Measurements from ENCODE around the gene STAP2. TPM values are rescaled to one million over a fixed set of nuclear protein-coding genes. Genes with fewer than 3 reads are reported as not detected.

Gene STAP2
- total and polyA plus RNA-seq, 9 of the 15 experiments (the other 6 are each of a cell fraction or from before 2014, with no cell fraction given), result 1.2 to 9.8 (median 4.5) TPM

DNA sequence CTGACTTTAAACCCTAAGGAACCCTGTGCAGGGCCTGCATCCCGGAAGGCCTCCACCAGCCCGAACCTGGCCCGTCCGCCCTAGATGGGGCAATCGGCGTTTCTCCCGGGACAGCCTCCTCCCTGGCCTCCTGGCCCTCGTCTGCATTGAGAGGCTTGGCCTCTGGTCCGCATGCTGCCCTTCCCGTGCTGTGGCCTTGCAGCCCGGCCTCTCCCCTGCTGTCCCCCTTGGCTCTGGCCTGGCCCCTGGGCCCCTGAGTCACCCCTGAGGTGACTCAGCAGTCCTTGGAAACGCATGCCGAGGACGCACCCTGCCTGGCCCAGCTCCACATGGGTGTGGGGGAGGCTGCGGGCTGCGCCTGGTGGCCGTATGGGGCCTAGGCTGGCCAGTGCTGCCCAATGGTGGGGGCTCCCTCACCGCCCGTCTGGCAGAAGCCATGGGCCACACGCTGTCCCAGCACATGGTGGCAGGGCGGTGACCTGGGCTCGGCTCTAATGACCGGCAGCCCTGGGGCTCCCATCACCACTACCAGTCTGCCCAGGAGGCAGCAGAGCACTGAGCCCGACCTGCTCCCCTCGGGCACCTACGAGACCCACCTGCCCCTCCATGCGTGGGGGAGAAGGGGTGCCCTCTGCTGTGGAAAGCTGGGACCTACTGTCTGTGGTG lies 36.0 kb upstream of the STAP2 start (continued):
- TF ChIP-seq, protein P1, sequence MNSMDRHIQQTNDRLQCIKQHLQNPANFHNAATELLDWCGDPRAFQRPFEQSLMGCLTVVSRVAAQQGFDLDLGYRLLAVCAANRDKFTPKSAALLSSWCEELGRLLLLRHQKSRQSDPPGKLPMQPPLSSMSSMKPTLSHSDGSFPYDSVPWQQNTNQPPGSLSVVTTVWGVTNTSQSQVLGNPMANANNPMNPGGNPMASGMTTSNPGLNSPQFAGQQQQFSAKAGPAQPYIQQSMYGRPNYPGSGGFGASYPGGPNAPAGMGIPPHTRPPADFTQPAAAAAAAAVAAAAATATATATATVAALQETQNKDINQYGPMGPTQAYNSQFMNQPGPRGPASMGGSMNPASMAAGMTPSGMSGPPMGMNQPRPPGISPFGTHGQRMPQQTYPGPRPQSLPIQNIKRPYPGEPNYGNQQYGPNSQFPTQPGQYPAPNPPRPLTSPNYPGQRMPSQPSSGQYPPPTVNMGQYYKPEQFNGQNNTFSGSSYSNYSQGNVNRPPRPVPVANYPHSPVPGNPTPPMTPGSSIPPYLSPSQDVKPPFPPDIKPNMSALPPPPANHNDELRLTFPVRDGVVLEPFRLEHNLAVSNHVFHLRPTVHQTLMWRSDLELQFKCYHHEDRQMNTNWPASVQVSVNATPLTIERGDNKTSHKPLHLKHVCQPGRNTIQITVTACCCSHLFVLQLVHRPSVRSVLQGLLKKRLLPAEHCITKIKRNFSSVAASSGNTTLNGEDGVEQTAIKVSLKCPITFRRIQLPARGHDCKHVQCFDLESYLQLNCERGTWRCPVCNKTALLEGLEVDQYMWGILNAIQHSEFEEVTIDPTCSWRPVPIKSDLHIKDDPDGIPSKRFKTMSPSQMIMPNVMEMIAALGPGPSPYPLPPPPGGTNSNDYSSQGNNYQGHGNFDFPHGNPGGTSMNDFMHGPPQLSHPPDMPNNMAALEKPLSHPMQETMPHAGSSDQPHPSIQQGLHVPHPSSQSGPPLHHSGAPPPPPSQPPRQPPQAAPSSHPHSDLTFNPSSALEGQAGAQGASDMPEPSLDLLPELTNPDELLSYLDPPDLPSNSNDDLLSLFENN (IDR thresholded peaks at IDR 0.05; ENCODE audit: low read depth in 2 of 2, low read length in 2 of 2), result no peak
- TF ChIP-seq CBFA2T3 (IDR thresholded peaks at IDR 0.05), result peak; percentile 70
- no peak for TF ChIP-seq PHB (CRISPR knock-in tag; IDR thresholded peaks at IDR 0.05)
- TF ChIP-seq ZNF124 (CRISPR knock-in tag; IDR thresholded peaks at IDR 0.05), result no peak
- TF ChIP-seq SNIP1 (IDR thresholded peaks at IDR 0.05; ENCODE audit: low read depth), result no peak
- TF ChIP-seq, protein P2, sequence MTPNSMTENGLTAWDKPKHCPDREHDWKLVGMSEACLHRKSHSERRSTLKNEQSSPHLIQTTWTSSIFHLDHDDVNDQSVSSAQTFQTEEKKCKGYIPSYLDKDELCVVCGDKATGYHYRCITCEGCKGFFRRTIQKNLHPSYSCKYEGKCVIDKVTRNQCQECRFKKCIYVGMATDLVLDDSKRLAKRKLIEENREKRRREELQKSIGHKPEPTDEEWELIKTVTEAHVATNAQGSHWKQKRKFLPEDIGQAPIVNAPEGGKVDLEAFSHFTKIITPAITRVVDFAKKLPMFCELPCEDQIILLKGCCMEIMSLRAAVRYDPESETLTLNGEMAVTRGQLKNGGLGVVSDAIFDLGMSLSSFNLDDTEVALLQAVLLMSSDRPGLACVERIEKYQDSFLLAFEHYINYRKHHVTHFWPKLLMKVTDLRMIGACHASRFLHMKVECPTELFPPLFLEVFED (CRISPR knock-in tag; conservative IDR thresholded peaks at IDR 0.05), result peak; percentile 83; the same call in 1 of the 2 replicates
- TF ChIP-seq ZSCAN29 (IDR thresholded peaks at IDR 0.05), result no peak
- TF ChIP-seq SIX5 (IDR thresholded peaks at IDR 0.05; ENCODE audit: borderline replicate concordance in 1 of 2, insufficient read depth in 1 of 2, low read depth in 1 of 2, low read length in 2 of 2), result no peak
- TF ChIP-seq, protein P3, sequence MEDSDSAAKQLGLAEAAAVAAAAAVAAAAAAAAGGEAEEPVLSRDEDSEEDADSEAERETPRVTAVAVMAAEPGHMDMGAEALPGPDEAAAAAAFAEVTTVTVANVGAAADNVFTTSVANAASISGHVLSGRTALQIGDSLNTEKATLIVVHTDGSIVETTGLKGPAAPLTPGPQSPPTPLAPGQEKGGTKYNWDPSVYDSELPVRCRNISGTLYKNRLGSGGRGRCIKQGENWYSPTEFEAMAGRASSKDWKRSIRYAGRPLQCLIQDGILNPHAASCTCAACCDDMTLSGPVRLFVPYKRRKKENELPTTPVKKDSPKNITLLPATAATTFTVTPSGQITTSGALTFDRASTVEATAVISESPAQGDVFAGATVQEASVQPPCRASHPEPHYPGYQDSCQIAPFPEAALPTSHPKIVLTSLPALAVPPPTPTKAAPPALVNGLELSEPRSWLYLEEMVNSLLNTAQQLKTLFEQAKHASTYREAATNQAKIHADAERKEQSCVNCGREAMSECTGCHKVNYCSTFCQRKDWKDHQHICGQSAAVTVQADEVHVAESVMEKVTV (CRISPR knock-in tag; IDR thresholded peaks at IDR 0.05), result peak; percentile 36; the same call in 1 of the 2 replicates
- TF ChIP-seq, protein P4, sequence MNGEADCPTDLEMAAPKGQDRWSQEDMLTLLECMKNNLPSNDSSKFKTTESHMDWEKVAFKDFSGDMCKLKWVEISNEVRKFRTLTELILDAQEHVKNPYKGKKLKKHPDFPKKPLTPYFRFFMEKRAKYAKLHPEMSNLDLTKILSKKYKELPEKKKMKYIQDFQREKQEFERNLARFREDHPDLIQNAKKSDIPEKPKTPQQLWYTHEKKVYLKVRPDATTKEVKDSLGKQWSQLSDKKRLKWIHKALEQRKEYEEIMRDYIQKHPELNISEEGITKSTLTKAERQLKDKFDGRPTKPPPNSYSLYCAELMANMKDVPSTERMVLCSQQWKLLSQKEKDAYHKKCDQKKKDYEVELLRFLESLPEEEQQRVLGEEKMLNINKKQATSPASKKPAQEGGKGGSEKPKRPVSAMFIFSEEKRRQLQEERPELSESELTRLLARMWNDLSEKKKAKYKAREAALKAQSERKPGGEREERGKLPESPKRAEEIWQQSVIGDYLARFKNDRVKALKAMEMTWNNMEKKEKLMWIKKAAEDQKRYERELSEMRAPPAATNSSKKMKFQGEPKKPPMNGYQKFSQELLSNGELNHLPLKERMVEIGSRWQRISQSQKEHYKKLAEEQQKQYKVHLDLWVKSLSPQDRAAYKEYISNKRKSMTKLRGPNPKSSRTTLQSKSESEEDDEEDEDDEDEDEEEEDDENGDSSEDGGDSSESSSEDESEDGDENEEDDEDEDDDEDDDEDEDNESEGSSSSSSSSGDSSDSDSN (IDR thresholded peaks at IDR 0.05; ENCODE audit: borderline replicate concordance in 1 of 2, low read depth in 2 of 2, low read length in 2 of 2), result peak; percentile 84 to 97; a peak in 3 of 4 replicates
- peak; percentile 43 for TF ChIP-seq RBBP5 (IDR thresholded peaks at IDR 0.05; ENCODE audit: borderline replicate concordance, insufficient read depth, low read length, poor library complexity, severe bottlenecking)
- TF ChIP-seq KHSRP (IDR thresholded peaks at IDR 0.05), result no peak
- peak; percentile 54 for TF ChIP-seq POLR2B (IDR thresholded peaks at IDR 0.05; ENCODE audit: low read depth, partially characterized antibody)
- TF ChIP-seq GATAD2A (IDR thresholded peaks at IDR 0.05), result peak; percentile 95
- TF ChIP-seq, protein P5, sequence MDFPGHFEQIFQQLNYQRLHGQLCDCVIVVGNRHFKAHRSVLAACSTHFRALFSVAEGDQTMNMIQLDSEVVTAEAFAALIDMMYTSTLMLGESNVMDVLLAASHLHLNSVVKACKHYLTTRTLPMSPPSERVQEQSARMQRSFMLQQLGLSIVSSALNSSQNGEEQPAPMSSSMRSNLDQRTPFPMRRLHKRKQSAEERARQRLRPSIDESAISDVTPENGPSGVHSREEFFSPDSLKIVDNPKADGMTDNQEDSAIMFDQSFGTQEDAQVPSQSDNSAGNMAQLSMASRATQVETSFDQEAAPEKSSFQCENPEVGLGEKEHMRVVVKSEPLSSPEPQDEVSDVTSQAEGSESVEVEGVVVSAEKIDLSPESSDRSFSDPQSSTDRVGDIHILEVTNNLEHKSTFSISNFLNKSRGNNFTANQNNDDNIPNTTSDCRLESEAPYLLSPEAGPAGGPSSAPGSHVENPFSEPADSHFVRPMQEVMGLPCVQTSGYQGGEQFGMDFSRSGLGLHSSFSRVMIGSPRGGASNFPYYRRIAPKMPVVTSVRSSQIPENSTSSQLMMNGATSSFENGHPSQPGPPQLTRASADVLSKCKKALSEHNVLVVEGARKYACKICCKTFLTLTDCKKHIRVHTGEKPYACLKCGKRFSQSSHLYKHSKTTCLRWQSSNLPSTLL (IDR thresholded peaks at IDR 0.05), result no peak; the same call in 1 of the 2 replicates
